GM18508 (cell line): ENCODE measurements around the gene CNOT6L.

ENCODE experiments used
- ATAC-seq: cut with Tn5 transposase; IDR thresholded peaks from one replicate; pipeline ENCODE4 v1.9.1; 2021; ENCODE audit warnings: moderate number of reproducible peaks; ENCODE audit not compliant: insufficient read depth, unreplicated experiment

CNOT6L gene

DNA sequence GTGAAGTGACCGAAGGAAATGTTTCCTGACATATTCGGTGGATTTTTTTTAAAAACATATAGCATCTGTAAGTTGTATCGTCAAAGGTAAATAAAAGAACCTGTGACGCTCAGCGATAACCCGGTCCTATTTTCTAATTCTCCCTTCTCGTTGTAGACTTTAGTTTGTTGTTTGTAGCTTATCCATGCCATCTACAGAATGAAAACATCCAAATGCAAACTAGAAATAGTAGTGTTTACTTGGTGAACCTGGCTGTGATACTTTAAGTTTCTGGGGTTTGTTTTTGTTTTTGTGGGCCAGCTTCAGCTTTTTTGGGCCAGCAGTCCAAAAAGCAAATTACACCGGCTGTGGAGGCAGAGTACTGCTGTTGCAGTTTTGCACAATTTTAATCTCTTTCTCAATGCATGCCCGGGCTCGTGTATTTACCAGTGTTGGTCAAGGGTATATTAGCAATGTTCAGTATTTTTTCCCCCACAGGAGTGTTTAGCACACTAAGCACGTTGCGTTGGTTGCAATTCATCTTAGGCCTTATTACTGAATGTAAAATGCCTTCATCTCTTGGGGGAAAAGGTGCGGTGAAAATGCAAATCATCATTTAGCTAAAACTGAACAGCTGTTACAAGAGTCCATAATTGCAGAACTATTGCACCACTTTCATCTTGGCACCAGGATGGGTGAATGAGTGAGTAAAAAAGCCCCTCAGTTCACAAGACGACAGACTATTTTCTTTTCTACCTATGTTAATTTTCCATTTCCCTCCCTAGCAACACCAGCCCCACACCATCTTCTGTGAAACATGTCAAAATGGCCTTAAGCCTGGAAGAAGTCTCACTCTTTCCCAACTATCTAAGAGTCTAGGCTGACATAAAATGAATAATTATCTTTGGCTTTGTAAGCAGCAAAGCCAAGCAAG lies 1.7 kb upstream of the CNOT6L start:
- no peak for ATAC-seq

DNA sequence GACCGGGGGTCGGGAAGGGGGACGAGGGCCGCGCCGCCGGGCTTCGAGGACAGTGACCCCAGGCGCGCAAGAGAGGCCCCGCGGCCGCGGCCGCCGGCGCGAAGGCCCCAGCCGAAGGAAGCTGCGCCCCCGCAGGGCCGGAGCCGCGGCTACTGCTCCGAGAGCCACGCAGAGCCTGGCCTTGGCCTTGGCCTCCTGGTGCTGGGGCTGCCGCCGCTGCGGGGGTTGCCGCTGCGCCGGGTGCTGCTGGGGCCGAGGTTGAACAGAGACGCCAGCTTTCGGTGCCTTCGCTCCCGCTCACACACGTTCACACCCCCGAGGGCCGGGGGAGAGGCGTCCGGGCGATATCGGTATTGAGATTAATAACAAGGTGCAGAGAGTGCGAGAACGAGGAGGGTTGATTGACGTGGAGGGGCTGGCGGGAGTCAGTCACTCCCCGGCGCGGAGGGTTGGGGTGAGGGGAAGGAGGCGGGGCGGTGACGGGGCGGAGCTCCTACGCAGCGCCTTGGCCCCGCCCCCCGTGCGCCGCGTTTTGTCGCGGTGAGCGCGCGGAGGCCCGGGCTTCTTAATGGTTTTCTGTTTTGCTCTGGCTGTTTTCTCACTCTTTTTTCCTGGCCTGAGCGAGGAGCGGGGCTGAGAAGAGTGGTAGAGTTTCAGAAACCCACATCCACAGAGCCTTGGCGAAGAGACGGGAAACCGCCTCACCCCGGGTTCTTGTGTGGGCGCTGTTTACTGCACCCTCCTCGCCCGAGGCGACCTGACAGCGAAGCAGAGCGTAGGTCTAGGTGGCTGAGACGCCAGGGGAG lies 878 bp upstream of the CNOT6L start:
- peak; percentile 62 for ATAC-seq

DNA sequence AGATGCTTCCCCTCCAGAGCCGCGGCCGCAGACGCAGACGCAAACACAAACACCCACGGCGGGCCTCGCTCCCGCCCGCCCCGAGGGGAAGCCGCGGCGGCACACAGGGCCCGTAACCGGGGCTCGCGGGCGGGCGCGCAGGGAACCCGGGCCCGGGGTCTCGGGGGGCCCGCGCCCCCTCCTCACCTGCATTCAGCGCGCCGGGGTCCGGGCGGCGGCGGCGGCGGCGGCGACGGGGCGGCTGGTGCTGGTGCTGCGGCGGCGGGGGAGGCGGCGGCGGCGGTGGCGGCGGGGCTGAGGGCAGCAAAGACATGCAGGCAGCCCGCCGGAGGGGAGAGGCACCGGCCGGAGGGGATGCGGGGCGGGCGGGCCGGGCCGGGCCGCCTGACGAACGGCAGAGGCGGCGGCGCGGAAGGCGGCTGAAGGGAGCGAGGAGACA lies 255 bp upstream of the CNOT6L start:
- ATAC-seq = no peak

DNA sequence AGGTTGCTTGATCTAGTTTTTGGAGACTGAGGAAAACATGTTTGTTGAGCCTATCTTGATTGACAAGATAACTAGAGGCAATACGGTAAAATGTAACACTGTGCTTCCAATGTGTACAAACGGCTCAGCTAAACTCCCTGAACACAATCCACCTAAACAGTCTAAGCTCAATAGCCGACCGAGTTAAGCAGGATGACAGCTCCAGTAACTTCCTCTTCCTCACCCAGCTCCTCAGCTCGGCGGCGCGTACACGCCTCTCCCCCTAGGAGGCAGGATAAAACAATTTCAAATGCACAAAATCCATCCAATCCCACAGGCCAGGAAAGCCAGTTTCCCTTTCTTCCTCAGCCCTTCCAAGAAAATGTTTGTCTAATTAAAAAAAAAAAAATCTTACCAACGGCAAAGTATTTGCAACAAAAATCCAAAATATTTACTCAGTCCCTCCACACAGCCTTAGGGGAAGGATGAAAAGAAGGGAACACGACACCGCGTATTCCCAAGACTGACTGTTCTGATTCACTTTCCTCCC lies 1.0 kb downstream of the CNOT6L start:
- no peak for ATAC-seq

DNA sequence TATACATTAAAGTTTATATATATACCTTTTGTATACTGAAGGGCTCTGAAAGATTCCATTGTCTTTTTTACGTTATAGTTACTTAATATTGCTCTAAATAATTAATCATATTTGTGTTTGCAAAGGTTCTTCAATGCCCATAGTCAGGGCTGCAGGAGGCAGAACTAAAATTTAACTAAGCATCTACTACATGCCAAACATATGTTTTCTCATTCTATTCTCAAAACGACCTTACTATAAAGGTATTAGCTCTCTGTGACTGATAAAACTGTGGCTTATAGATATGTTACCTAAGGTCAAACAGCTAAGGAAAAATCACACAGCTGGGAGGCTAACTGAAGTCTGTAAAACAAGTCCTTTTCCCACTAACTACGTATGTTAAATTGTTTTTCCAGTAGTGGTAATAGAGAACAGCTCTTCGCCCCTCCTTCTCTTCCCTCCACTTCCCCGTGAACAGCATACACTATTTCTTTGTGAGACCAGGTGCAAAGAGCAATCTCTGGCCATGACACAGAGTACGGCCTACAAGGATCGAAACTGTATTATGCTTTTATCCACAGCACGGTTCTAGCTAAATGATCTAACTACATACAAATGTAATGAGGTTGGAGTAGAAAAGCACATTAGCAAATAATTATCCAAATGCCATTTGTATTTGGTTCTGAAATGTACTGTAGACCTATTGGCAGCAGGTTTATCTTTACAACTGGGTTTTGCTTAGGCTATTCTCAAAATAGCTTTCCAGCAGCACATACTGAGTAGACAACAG lies 1.7 kb downstream of the CNOT6L start:
- no peak for ATAC-seq

DNA sequence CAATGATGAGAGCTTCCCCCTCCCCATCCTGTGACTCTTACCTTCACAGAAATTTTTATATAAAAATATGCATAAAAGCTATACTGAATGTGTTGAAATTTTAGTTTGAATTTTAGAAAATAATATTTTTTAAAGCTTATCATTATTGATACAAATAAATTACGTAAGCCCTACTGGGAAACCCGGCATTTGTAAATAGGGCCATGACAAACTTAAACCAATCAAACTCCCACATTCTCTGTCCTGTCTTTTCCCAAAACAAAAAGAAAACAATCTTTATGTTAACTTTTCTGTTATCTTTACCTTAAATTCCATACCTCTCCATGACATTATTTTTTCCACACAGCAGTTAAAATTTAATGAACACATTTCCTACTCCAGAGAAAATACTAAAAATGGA lies 2.6 kb downstream of the CNOT6L start:
- ATAC-seq = no peak

DNA sequence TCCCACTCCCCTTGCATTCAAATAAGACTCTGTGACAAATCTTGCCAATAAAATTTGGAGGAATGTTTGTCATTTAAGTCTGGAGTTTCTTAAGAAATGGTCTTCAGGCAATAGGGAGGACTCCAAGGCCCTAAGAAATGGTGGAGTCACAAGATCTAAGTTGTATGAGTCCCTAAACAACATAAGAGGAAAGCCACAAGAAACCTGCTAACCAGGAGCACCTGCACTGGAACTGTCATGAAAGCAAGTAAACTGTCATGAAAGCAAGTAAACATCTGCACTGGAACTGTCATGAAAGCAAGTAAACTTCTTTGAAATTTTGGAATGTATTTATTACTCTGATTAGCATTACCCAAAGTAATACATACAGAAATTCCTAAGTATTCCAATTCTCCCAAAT lies 3.5 kb downstream of the CNOT6L start:
- ATAC-seq = no peak

DNA sequence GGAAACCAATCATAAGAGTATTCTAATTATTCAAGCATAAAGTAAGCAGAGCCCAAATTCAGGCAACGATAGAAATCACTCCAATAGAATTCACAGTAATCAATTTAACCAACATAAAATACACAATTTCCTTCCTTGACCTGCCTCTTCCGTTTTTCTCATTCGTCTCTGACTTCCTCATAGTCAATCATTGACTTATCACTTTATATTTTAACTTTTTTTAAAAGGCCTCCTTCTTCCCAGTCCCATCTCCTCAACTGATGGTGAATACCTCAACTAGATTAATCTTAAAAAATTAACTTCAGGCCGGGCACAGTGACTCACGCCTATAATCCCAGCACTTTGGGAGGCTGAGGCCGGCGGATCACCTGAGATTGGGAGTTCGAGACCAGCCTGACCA lies 13.3 kb downstream of the CNOT6L start:
- ATAC-seq = no peak

DNA sequence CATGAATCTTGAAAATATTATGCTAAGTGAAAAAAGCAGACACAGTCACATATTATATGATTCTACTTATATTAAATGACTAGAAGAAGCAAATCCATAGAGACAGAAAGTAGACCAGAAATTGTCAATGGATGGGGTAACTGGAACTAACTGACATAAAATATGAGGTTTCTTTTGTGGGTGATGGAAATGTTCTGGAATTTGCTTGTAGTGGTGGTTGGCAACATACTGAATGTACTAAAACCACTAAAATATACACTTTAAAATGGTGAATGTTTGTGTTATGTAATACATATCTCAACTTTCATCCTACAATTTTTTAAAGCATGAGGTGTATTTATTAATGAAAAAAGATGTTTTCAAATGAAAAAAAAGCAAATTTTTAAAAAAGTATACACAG lies 14.7 kb downstream of the CNOT6L start:
- no peak for ATAC-seq

DNA sequence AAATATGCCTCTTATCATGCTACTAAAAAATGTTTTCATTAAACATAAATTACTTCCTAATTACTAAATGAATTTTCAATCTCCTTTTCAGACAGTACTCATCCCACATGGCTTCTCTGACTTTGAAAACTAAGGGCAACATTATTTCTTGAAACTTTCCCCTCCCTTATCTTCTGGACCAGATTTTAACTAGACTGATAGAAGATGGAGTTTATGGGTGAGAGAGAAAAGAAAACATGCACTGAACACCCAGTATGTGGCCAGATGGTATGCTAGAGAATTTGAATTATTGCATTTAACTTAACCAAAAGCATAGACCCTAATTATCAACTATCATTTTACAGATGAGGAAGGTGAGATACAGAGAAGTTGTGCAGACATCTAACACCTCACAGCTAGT lies 16.8 kb downstream of the CNOT6L start:
- no peak for ATAC-seq

DNA sequence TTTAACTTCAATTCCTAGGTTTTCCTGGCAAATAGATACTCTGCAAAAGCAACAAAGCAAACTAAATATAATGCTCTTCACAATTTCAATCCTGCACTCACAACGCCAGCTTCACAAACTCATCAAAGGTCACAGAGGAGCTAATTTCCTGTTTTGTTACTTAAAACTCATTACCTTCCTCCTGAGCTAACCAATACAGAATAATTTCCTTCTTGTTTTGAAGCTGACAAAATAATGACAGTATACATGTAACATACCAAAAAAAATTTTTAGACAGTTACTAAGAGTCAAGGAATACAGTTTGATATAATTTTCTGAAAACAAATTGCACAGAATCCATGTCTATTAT lies 17.9 kb downstream of the CNOT6L start:
- no peak for ATAC-seq

DNA sequence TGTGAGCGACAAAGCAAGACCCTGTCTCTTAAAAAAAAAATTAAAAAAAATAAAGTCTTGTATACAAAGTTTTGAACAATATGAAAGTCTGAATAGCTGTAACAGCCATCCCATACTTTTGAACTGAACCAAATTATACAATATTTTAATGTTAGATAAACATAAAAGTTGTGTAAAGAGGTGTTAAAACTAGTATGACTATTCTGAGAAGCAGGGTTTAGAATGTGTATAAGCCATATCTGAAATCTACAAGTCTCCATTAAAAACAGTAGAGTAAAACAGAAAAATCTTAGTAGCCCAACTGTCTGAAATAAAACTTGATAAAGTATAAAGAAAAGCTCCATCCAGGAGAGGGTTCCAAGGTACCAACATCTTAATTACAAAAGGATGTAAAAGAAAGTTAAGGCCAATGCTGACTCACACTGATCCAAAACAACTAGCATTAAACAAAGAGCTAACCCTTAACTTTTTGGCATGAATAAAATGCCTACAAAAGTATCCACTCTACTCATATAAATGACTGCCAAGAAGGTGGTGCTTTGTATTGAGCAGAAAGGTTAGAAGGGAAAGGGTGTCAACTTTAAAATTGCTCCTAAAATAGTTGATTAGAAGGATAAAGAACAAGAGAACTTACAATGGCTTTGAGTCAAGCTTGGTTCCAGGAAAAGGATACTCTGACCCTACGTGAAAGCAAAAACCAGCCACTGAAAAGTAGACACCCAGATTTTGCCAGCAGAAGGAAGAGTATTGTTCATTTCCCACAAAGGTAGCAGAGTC lies 18.5 kb downstream of the CNOT6L start:
- ATAC-seq = no peak

DNA sequence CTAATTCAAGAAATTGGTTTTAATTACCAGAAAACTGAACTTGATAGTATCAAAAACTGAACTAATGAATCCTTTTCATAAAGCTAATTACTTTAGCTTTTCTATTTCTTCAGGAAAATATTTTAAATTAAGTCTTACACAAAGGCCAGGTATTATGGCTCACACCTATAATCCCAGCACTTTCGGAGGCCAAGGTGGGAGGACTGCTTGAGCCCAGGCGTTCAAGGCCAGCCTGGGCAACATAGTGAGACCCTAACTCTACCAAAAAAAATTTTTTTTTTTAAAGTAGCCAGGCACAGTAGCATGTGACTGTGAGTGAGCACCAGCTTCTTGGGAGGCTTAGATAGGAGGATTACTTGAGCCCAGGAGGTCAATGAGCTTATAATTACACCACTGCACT lies 19.1 kb downstream of the CNOT6L start:
- no peak for ATAC-seq

DNA sequence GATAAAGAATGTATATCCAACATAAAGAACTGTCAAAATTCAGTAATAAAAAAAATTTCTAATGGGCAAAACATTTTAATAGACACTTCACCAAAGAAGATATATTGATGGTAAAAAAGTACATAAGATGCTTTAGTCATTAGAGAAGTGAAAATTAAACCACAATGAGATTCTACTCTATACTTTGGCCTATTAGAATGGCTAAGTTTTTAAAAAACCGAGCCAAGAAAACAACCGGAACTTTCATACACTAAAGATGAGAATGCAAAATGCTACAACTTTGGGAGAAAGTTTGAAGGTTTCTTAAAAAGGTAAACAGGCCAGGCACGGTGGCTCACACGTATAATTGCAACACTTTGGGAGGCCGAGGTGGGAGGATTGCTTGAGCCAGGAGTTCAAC lies 20.8 kb downstream of the CNOT6L start:
- no peak for ATAC-seq

DNA sequence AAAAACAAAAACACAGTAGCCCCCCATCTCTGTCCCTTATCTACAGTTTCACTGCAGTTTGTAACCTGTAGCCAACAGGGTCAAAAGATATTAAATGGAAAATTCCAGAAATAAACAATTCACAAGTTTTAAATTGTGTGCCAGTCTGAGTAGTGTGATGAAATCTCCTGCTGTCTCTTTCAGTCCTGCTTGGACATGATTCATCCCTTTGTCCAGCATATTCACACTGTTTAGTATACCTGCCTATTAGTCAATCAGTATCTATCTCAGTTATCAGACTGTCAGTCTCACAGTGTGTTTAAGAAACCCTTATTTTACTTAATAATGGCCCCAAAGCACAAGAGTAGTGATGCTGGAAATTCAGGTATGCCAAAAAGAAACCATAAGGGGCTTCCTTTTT lies 21.9 kb downstream of the CNOT6L start:
- no peak for ATAC-seq

DNA sequence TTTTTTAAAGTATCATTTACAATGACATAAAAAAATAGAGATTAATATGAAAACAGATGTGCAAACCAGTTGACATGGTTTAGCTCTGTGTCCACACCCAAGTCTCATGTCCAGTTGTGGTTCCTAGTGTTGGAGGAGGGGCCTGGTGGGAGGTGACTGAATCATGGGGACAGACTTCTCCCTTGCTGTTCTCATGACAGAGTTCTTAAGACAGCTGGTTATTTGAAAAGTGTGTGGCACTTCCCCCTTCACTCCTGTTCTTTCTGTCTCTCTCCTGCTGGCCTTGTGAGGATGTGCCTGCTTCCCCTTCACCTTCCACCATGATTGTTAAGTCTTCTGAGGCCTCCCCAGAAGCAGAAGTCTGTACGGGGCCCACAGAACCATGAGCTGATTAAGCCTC lies 23.8 kb downstream of the CNOT6L start:
- no peak for ATAC-seq

DNA sequence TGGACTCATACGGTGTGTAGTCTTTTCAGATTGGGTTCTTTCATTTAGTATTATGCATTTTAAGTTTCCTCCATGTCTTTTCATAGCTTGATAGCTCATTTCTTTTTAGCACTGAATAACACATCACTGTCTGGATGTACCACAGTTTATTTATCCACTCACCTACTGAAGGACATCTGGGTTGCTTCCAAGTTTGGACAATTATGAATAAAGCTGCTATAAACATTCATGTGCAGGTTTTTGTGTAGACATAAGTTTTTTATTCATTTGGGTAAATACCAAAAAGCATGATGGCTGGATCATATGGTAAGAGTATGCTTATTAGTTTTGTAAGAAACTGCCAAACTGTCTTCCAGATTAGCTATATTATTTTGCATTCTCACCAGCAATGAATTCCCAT lies 29.0 kb downstream of the CNOT6L start:
- no peak for ATAC-seq

DNA sequence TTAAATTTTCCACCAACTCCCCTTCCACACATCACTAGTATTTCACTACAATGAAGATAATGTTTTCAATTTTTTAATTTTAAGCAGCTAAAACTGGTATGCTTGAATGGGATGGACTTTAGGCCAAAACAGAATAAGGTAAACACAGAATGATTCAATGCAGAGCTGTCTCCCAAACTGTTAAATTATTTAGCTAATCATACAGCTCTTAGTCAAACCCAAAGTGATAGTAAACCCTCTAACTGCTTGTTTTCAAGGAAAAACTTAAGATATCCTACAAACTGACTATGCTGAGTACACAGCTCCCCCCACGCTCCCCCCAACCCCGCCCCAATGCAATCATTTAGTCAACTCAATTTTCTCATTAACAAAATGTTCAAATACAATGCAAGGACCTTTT lies 30.2 kb downstream of the CNOT6L start:
- ATAC-seq = no peak

DNA sequence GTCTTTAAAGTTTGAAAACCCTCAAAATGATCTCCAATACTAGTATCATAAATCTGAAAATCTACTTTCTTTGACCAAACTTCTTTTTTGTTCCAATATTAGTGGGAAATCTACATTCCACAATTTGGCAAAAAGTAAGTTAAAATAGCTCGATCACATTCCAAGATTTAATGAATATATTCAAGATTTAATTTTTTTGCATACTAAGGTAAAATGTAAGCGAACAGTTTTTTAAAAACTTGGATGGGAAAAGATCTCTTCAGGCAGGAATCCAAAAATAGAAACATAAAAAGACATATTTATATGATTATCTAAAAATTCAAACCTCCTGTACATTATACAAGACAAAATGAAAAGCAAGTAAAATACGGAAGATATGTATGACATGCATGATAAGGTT lies 31.2 kb downstream of the CNOT6L start:
- no peak for ATAC-seq

DNA sequence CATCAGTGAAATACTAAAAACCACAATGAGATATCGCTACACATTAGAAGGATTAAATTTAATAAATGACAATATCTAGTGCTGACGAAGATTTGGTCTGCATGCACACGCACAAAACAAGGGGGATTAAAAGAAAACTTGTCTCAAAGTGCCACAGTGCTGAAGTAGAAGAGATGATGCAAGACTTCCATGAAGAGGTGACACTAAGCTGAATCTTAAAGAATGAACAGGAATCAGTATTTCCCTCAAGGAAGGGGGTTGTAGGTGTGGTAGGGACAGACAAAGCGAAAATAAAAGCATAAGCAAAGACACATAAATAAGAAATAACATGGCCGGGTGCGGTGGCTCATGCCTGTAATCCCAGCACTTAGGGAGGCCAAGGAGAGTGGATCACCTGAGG lies 33.5 kb downstream of the CNOT6L start:
- no peak for ATAC-seq
